A673 (cell line): Measurements from ENCODE around the gene TACC3.

Source experiments
- EZH2 ChIP-seq: fragments of 200-600 bp; sonication (generic); IDR thresholded peaks from 2 replicates; pipeline ENCODE4 v1.6.1; 2017; ENCODE audit warnings: borderline replicate concordance, low read depth, mild to moderate bottlenecking, mixed read lengths, antibody characterized with exemption, low read length; ENCODE audit not compliant: poor library complexity, severe bottlenecking
- TF ChIP-seq, protein P1 (sequence below): fragments of 300-800, 200-600 bp; sonication (generic); conservative IDR thresholded peaks from 2 replicates; pipeline ENCODE4 v1.5.1; 2017; ENCODE audit warnings: low read depth, mild to moderate bottlenecking, antibody characterized with exemption, low read length, moderate library complexity, mixed read lengths

DNA sequence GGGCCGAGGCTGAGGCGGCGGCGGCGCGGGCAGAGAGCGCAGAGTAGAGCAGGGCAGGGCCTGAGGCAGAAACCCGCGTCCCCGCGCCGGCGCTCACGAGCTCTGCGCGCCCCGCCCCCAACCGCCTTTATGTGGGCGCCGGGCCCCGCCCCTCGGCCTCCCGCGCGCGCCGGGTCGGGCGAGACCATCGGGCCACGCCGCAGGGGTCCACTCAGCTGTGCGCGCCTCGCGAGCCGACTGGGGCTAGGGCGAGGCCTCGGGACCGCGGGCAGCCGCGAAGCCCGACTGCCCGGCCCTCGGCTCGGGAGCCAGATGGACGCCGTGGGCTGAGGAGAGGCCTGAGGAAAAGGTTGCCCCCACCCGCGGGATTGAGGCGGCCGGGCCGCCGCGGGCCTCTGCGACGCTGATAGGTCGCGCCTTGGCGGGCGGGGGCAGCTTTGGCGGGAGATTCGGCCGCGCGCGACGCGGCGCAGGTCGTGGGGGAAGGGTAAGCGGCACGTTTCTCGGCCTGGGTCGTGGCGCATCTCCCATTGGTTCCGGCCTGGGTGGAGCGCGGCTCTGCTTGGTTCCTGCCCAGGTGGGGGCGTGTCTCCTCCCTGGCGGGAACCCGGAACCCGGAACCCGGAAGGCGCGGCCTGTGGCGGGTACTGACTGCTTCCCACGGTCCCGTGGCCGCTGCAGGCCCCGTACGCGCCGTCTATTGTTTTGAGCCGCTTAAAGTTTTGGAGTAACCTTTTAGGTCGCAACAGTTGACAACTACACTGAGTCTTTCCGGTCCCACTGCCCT lies 8.9 kb upstream of the TACC3 start, which contains the start of gene SLBP:
- TF ChIP-seq EZH2, result no peak
- TF ChIP-seq, protein P1, sequence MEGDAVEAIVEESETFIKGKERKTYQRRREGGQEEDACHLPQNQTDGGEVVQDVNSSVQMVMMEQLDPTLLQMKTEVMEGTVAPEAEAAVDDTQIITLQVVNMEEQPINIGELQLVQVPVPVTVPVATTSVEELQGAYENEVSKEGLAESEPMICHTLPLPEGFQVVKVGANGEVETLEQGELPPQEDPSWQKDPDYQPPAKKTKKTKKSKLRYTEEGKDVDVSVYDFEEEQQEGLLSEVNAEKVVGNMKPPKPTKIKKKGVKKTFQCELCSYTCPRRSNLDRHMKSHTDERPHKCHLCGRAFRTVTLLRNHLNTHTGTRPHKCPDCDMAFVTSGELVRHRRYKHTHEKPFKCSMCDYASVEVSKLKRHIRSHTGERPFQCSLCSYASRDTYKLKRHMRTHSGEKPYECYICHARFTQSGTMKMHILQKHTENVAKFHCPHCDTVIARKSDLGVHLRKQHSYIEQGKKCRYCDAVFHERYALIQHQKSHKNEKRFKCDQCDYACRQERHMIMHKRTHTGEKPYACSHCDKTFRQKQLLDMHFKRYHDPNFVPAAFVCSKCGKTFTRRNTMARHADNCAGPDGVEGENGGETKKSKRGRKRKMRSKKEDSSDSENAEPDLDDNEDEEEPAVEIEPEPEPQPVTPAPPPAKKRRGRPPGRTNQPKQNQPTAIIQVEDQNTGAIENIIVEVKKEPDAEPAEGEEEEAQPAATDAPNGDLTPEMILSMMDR, result no peak
